ENCODE measurements around the gene ABLIM2.

DNA sequence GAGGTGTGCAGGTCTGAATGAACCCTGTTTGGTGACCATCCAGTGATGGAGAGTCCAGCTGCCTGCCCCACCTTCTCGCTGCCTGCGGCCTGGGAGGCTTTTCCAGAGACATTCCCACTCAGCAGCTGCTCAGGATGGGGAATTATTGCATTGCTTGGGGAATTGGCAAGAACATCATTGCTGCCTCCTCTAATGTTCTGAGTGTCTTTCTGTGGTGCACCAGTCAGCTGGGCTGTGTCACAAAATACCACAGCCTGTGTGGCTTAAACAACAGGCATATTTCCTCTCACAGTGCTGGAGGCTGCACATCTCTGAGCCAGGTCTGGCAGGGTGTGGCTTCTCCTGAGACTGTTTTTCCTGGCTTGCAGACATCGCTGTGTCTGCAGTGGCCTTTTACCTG, 132.2 kb downstream of the ABLIM2 start:
- TF ChIP-seq, protein P1, sequence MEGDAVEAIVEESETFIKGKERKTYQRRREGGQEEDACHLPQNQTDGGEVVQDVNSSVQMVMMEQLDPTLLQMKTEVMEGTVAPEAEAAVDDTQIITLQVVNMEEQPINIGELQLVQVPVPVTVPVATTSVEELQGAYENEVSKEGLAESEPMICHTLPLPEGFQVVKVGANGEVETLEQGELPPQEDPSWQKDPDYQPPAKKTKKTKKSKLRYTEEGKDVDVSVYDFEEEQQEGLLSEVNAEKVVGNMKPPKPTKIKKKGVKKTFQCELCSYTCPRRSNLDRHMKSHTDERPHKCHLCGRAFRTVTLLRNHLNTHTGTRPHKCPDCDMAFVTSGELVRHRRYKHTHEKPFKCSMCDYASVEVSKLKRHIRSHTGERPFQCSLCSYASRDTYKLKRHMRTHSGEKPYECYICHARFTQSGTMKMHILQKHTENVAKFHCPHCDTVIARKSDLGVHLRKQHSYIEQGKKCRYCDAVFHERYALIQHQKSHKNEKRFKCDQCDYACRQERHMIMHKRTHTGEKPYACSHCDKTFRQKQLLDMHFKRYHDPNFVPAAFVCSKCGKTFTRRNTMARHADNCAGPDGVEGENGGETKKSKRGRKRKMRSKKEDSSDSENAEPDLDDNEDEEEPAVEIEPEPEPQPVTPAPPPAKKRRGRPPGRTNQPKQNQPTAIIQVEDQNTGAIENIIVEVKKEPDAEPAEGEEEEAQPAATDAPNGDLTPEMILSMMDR (conservative IDR thresholded peaks at IDR 0.05; ENCODE audit: low read length): no peak
- no peak for TF ChIP-seq EZH2phosphoT487 (IDR thresholded peaks at IDR 0.05; ENCODE audit: borderline replicate concordance, low read depth, low read length)
